NCI-H1092 (cell line): ENCODE measurements around the gene GAPVD1.
"Not testable (repeated sequence)": the region's sequence is repeated elsewhere in the genome, so short reads cannot be mapped to it uniquely, and the experiment has no call there.

Experiments used
- DNase-seq: peaks from one replicate; lab custom pipeline; 2025; lab: John Stamatoyannopoulos, UW

The GAPVD1 gene

GRCh38 chr9:125304273-125304672 lies 42.6 kb downstream of the GAPVD1 start:
- no peak for DNase-seq

GRCh38 chr9:125312411-125312810 lies 50.8 kb downstream of the GAPVD1 start:
- no peak for DNase-seq

- DNase-seq, result not testable (repeated sequence)
Observed at GRCh38 chr9:125316359-125316758, 54.7 kb downstream of the GAPVD1 start.

GRCh38 chr9:125317704-125318103 lies 56.1 kb downstream of the GAPVD1 start:
- no peak for DNase-seq

- DNase-seq, result no peak
Observed at GRCh38 chr9:125321496-125321895, 59.9 kb downstream of the GAPVD1 start.

GRCh38 chr9:125323615-125324014 lies 62.0 kb downstream of the GAPVD1 start:
- DNase-seq, result no peak

GRCh38 chr9:125325826-125326225 lies 64.2 kb downstream of the GAPVD1 start:
- DNase-seq, result no peak

GRCh38 chr9:125329978-125330377 lies 68.4 kb downstream of the GAPVD1 start:
- DNase-seq, result no peak

- no peak for DNase-seq
Observed at GRCh38 chr9:125330587-125330986, 69.0 kb downstream of the GAPVD1 start.

- DNase-seq, result no peak
Observed at GRCh38 chr9:125332527-125332926, 70.9 kb downstream of the GAPVD1 start.

- no peak for DNase-seq
Observed at GRCh38 chr9:125337236-125337635, 75.6 kb downstream of the GAPVD1 start.

- DNase-seq, result no peak
Observed at GRCh38 chr9:125338929-125339328, 77.3 kb downstream of the GAPVD1 start.

GRCh38 chr9:125341566-125341965 lies 79.9 kb downstream of the GAPVD1 start:
- no peak for DNase-seq

- DNase-seq, result no peak
Observed at GRCh38 chr9:125343518-125344275, 82.1 kb downstream of the GAPVD1 start.

- no peak for DNase-seq
Observed at GRCh38 chr9:125346080-125346732, 84.6 kb downstream of the GAPVD1 start.

- no peak for DNase-seq
Observed at GRCh38 chr9:125355601-125356000, 94.0 kb downstream of the GAPVD1 start.

- no peak for DNase-seq
Observed at GRCh38 chr9:125356032-125356431, 94.4 kb downstream of the GAPVD1 start.

- no peak for DNase-seq
Observed at GRCh38 chr9:125359011-125359410, 97.4 kb downstream of the GAPVD1 start.

- DNase-seq, result no peak
Observed at GRCh38 chr9:125360601-125361000, 99.0 kb downstream of the GAPVD1 start.

- DNase-seq, result no peak
Observed at GRCh38 chr9:125361837-125362531, 100.4 kb downstream of the GAPVD1 start.

GRCh38 chr9:125366676-125367075 lies 105.0 kb downstream of the GAPVD1 start:
- no peak for DNase-seq

GRCh38 chr9:125370786-125371185 lies 109.2 kb downstream of the GAPVD1 start:
- DNase-seq, result no peak
